ENCODE data around the gene NCKAP5. TPM values are rescaled to one million over a fixed set of nuclear protein-coding genes. Genes with fewer than 3 reads are reported as not detected.

Gene NCKAP5
- total and polyA plus RNA-seq, 4 donors, result 0.57 to 2.8 (median 2.4) TPM

- Histone ChIP-seq H3K36me3 (ENCODE audit: control insufficient read depth in 4 of 4, insufficient read depth in 3 of 4, low read depth in 1 of 4, low read length in 3 of 4) (no peaks in the 10 kb centered on the region), H3K27me3 (ENCODE audit: control insufficient read depth in 4 of 4, insufficient read depth in 4 of 4, low read length in 3 of 4) (no peaks in the 10 kb centered on the region), H3K4me1 (ENCODE audit: control insufficient read depth in 4 of 4, insufficient read depth in 4 of 4, low read length in 3 of 4) (no peaks in the 10 kb centered on the region), H3K27ac (ENCODE audit: low read depth in 1 of 2, low read length in 2 of 2) (no peak overlapping the region), H3K4me3 (ENCODE audit: low read depth in 1 of 3, low read length in 3 of 3) (no peak overlapping the region), H3K9ac (ENCODE audit: low read depth in 1 of 2, low read length in 2 of 2) (no peak overlapping the region), H3K9me3 (ENCODE audit: control insufficient read depth in 4 of 4, low read length in 3 of 4) (no peaks in the 10 kb centered on the region)
- TF ChIP-seq TAF1 (conservative IDR thresholded peaks at IDR 0.05) (no peak), EGR1 (IDR thresholded peaks at IDR 0.05; ENCODE audit: low read depth in 2 of 2) (no peak)
- TF ChIP-seq, protein P1, sequence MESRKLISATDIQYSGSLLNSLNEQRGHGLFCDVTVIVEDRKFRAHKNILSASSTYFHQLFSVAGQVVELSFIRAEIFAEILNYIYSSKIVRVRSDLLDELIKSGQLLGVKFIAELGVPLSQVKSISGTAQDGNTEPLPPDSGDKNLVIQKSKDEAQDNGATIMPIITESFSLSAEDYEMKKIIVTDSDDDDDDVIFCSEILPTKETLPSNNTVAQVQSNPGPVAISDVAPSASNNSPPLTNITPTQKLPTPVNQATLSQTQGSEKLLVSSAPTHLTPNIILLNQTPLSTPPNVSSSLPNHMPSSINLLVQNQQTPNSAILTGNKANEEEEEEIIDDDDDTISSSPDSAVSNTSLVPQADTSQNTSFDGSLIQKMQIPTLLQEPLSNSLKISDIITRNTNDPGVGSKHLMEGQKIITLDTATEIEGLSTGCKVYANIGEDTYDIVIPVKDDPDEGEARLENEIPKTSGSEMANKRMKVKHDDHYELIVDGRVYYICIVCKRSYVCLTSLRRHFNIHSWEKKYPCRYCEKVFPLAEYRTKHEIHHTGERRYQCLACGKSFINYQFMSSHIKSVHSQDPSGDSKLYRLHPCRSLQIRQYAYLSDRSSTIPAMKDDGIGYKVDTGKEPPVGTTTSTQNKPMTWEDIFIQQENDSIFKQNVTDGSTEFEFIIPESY (IDR thresholded peaks at IDR 0.05), result no peak
- TF ChIP-seq, protein P2, sequence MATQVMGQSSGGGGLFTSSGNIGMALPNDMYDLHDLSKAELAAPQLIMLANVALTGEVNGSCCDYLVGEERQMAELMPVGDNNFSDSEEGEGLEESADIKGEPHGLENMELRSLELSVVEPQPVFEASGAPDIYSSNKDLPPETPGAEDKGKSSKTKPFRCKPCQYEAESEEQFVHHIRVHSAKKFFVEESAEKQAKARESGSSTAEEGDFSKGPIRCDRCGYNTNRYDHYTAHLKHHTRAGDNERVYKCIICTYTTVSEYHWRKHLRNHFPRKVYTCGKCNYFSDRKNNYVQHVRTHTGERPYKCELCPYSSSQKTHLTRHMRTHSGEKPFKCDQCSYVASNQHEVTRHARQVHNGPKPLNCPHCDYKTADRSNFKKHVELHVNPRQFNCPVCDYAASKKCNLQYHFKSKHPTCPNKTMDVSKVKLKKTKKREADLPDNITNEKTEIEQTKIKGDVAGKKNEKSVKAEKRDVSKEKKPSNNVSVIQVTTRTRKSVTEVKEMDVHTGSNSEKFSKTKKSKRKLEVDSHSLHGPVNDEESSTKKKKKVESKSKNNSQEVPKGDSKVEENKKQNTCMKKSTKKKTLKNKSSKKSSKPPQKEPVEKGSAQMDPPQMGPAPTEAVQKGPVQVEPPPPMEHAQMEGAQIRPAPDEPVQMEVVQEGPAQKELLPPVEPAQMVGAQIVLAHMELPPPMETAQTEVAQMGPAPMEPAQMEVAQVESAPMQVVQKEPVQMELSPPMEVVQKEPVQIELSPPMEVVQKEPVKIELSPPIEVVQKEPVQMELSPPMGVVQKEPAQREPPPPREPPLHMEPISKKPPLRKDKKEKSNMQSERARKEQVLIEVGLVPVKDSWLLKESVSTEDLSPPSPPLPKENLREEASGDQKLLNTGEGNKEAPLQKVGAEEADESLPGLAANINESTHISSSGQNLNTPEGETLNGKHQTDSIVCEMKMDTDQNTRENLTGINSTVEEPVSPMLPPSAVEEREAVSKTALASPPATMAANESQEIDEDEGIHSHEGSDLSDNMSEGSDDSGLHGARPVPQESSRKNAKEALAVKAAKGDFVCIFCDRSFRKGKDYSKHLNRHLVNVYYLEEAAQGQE (IDR thresholded peaks at IDR 0.05), result peak; percentile 30
- 79% methylated on average over 6 of the region's 6 CpGs for WGBS
- DNase-seq (ENCODE audit: low spot score), result no peak
Observed at GRCh38 chr2:133026536-133027177, 541.6 kb downstream of the NCKAP5 start.

GRCh38 chr2:133025004-133025403 lies 543.3 kb downstream of the NCKAP5 start:
- no peak for TF ChIP-seq MAX (IDR thresholded peaks at IDR 0.05)
- TF ChIP-seq HNF4G (IDR thresholded peaks at IDR 0.05), result no peak
- TF ChIP-seq, protein P2 (IDR thresholded peaks at IDR 0.05), result no peak
- TF ChIP-seq TAF1 (conservative IDR thresholded peaks at IDR 0.05), result no peak
- no peak for TF ChIP-seq RAD21 (IDR thresholded peaks at IDR 0.05)
- TF ChIP-seq RXRA (IDR thresholded peaks at IDR 0.05), result no peak
- no peak for TF ChIP-seq EGR1 (IDR thresholded peaks at IDR 0.05; ENCODE audit: low read depth in 2 of 2)
- no peak overlapping the region for H3K27ac ChIP-seq (ENCODE audit: low read depth in 1 of 2, low read length in 2 of 2)
- no peak for DNase-seq (ENCODE audit: low spot score)
- no peak overlapping the region for H3K9ac ChIP-seq (ENCODE audit: low read depth in 1 of 2, low read length in 2 of 2)
- no peaks in the 10 kb centered on the region for H3K27me3 ChIP-seq (ENCODE audit: control insufficient read depth in 4 of 4, insufficient read depth in 4 of 4, low read length in 3 of 4)
- H3K4me3 ChIP-seq (ENCODE audit: low read depth in 1 of 3, low read length in 3 of 3), result no peak overlapping the region
- H3K36me3 ChIP-seq (ENCODE audit: control insufficient read depth in 4 of 4, insufficient read depth in 3 of 4, low read depth in 1 of 4, low read length in 3 of 4), result no peaks in the 10 kb centered on the region
- H3K4me1 ChIP-seq (ENCODE audit: control insufficient read depth in 4 of 4, insufficient read depth in 4 of 4, low read length in 3 of 4), result no peaks in the 10 kb centered on the region
- no peaks in the 10 kb centered on the region for H3K9me3 ChIP-seq (ENCODE audit: control insufficient read depth in 4 of 4, low read length in 3 of 4)
- WGBS, result 89% methylated on average over 3 of the region's 3 CpGs
